Psoas muscle (tissue), 8 donors: ENCODE results near the gene MEP1B. TPM values are rescaled to one million over a fixed set of nuclear protein-coding genes. Genes with fewer than 3 reads are reported as not detected.

Source experiments
- ATAC-seq, 4 donors: fragments of 200-7000 bp; cut with Tn5 transposase; one replicate each; pipeline ENCODE4 v1.9.1; 2020; ENCODE audit warnings: moderate library complexity in 3 of 4, mild to moderate bottlenecking in 2 of 4
- DNase-seq, 2 donors: peaks; one replicate each; pipeline ENCODE4 v3.0.0-alpha.2; 2020
- H3K27ac ChIP-seq: fragments of 200-600 bp; one replicate; pipeline ENCODE4 v1.8.0; 2022
- H3K27me3 ChIP-seq, 3 donors: fragments of 200-600 bp in 1 of 3; one replicate each; pipeline versions ENCODE4 v1.6.1 to v1.8.0; 2013 to 2022; ENCODE audit warnings: low read length in 2 of 3, mild to moderate bottlenecking in 2 of 3, moderate library complexity in 1 of 3; ENCODE audit not compliant: insufficient read depth in 3 of 3
- H3K36me3 ChIP-seq, 2 donors: fragments of 200-600 bp in 1 of 2; one replicate each; pipeline versions ENCODE4 v1.6.1 to v1.8.0; 2013 to 2022; ENCODE audit warnings: low read depth in 1 of 2, mild to moderate bottlenecking in 1 of 2, moderate library complexity in 1 of 2; ENCODE audit not compliant: insufficient read depth in 1 of 2
- H3K4me1 ChIP-seq: fragments of 200-600 bp; one replicate; pipeline ENCODE4 v1.8.0; 2022
- H3K4me3 ChIP-seq: fragments of 200-600 bp; one replicate; pipeline ENCODE4 v1.8.0; 2022; ENCODE audit warnings: mild to moderate bottlenecking
- H3K9me3 ChIP-seq: fragments of 200-600 bp; one replicate; pipeline ENCODE4 v1.8.0; 2022
- WGBS, 3 donors: extraction: QIAGEN DNeasy Blood & Tissue Kit; methylation state at CpG; one replicate each; pipeline versions ENCODE4 v1.1.6 to v1.1.7; 2013; 5-methylcytosine and 5-hydroxymethylcytosine counted together
- intact Hi-C, 2 donors: fragments of 100-400 bp; cut with DNase I; formaldehyde crosslinking; loops; one replicate each; pipeline versions ENCODE4 v1.11.0 to v1.14.2; 2022
- long read RNA-seq, 2 donors: library from polyadenylated mRNA; unstranded; transcript quantifications; one replicate each; pipeline ENCODE4 v2.0.0, GENCODE V29; 2021
- polyA plus RNA-seq, 3 donors: library from polyadenylated mRNA; stranded (reverse); fragments of 200-250 nt; gene quantifications; one replicate each; pipeline ENCODE4 v1.2.3, GENCODE V29; 2013
- total RNA-seq, 4 donors: library from RNA; stranded (reverse); fragmentation: NEBNext Ultra II Directional in 2 of 4; extraction: Animal tissue kit (Norgen Biotek cat#: 25700) in 2 of 4; gene quantifications; one replicate each; pipeline versions ENCODE4 v1.2.1 to v1.2.4, GENCODE V29; 2021 to 2023
- TF ChIP-seq, protein P1 (sequence below): fragments of 200-600 bp; IDR thresholded peaks from one replicate; pipeline ENCODE4 v1.8.0; 2022; ENCODE audit warnings: antibody characterized with exemption
- donor health status: healthy with polysubstance abuse.
- donor health status: DM: no; HTN: no; CAD: no; lungs with moderate emphysema.
- donor health status: Bipolar disorder and iron deficiency.
- donor health status: healthy.
- donor health status: DM: yes; HTN: yes; CAD: no.
- donor health status: DM: no; HTN: no; CAD: no.
- donor health status: DM: no; HTN: no; CAD: no.
- donor health status: DM: yes; HTN: yes; CAD: no.

MEP1B gene
- under 1 TPM in 1 of 4 donors, not detected in 3; 0.38 TPM for total RNA-seq
- under 1 TPM in 1 of 3 donors, not detected in 2; 0.16 TPM for polyA plus RNA-seq
- long read RNA-seq, donor 1 = 0 reads
- long read RNA-seq, donor 2 = 0 reads

DNA sequence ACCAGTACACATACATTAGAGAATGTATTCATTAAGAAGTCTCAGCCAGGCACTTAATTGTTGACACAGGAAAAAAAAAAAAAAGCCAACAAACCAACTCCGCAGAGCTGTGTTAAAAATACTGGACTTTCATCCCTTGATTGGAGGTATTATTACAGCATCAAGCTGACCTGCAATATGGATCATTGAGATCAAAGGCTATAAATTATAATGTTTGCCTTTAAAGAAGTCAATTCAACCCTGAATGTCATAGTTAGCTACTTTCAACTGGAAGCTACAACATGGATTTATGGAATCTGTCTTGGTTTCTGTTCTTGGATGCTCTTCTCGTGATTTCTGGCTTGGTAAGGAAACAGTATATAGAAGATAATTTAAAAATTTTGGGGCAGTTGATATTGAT lies at the start of gene MEP1B:
Gene MEP1B, plus strand, starts transcription at position 250 of the 400 bp plus-strand sequence. Its CDS starts 32 bp downstream, at position 282.
- intact Hi-C loops = no loop called here
- no peaks in the 10 kb centered on the region for H3K36me3 ChIP-seq
- WGBS, 3 donors = 78 to 85% (median 79%) methylated on average over 2 of the region's 2 CpGs

DNA sequence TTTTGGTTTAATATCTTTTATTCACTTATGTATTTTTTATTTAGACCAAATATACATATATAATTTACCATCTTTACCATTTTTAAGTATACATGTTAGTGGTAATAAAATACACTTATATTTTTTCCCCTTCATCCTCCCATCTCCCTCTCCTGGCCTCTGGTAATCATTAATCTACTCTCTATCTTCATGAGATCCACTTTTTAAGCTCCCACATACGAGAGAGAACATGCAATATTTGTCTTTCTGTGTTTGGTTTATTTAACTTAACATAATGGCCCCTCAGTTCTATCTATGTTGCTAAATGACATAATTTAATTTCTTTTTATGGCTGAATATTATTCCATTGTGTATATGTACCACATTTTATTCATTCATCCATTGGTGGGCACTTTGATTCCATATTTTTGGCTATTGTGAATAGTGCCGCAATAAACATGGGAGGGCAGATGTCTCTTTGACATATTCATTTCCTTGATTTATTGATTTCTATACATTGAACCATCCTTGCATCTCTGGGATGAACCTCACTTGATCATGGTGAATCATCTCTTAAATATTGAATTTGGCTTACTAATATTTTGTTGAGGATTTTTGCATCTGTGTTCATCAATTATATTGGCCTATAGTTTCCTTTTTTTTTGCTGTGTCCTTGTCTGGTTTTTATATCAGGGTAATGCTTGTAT lies 41.5 kb upstream of the MEP1B start:
- no peaks in the 10 kb centered on the region for H3K4me1 ChIP-seq
- WGBS, 3 donors = 72 to 91% (median 73%) methylated on average over 2 of the region's 2 CpGs
- intact Hi-C loops = no loop called here
- H3K4me3 ChIP-seq = no peak overlapping the region
- H3K27ac ChIP-seq = no peak overlapping the region
- DNase-seq = no peak
- H3K9me3 ChIP-seq = no peaks in the 10 kb centered on the region
- no peak for ATAC-seq
- TF ChIP-seq, protein P1, sequence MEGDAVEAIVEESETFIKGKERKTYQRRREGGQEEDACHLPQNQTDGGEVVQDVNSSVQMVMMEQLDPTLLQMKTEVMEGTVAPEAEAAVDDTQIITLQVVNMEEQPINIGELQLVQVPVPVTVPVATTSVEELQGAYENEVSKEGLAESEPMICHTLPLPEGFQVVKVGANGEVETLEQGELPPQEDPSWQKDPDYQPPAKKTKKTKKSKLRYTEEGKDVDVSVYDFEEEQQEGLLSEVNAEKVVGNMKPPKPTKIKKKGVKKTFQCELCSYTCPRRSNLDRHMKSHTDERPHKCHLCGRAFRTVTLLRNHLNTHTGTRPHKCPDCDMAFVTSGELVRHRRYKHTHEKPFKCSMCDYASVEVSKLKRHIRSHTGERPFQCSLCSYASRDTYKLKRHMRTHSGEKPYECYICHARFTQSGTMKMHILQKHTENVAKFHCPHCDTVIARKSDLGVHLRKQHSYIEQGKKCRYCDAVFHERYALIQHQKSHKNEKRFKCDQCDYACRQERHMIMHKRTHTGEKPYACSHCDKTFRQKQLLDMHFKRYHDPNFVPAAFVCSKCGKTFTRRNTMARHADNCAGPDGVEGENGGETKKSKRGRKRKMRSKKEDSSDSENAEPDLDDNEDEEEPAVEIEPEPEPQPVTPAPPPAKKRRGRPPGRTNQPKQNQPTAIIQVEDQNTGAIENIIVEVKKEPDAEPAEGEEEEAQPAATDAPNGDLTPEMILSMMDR = no peak
- H3K27me3 ChIP-seq = no peaks in the 10 kb centered on the region
- H3K36me3 ChIP-seq = no peaks in the 10 kb centered on the region

More for the DNA sequence above, at the start of gene MEP1B:
- TF ChIP-seq, protein P1 = no peak
- Histone ChIP-seq H3K27ac (no peak within 1 kb of the TSS), H3K9me3 (no peaks in the 10 kb centered on the region), H3K27me3 (no peaks in the 10 kb centered on the region), H3K4me1 (no peaks in the 10 kb centered on the region), H3K4me3 (no peak within 1 kb of the TSS)
- no peak for ATAC-seq
- DNase-seq = no peak

DNA sequence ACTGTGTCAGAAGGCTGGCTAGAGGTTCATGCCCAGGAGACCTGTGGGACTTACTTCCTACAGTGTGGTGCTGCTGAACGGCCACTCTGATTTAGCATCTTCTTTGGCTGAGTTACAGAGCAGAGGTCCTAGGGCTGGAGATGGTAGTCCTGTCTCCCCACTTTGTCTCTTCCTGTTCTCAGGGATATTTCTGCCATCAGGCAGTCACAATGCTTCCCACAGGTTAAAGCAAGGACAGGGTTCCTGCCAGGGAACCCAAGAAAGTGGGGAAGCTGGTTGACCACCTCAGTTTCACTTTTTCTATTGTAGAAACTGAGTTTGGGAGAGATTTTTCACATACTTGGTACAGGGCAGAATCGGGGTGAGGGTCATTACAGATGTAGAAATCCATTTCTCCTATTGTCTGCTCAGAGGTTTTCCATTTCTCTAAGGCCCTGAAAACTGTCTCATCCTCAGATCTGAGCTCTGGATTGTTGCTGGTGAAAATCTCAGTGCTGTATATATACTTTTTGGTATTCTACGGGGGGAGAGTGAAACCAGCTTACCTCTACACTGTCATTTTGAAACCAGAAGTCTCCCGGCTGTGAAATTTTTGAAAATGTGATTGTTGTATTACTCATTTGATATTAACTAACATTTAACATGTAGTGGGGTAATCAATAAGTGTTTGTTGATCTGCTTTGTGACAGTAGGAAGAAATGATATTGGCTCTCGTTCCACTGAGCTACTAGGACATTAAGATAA lies 37.0 kb upstream of the MEP1B start:
- H3K36me3 ChIP-seq = no peaks in the 10 kb centered on the region
- H3K4me1 ChIP-seq = no peaks in the 10 kb centered on the region
- no peak overlapping the region for H3K4me3 ChIP-seq
- H3K9me3 ChIP-seq = no peaks in the 10 kb centered on the region
- ATAC-seq (no peak), DNase-seq (no peak)
- TF ChIP-seq, protein P1 = no peak
- intact Hi-C loops = loop anchor here in 1 of 2 donors (10.0 kb wide), 1 partner anchor 322 kb away; the partner anchor contains the start of gene GAREM1
- no peaks in the 10 kb centered on the region for H3K27me3 ChIP-seq
- 86 to 88% (median 88%) methylated on average over 5 of the region's 5 CpGs for WGBS, 3 donors
- H3K27ac ChIP-seq = no peak overlapping the region

DNA sequence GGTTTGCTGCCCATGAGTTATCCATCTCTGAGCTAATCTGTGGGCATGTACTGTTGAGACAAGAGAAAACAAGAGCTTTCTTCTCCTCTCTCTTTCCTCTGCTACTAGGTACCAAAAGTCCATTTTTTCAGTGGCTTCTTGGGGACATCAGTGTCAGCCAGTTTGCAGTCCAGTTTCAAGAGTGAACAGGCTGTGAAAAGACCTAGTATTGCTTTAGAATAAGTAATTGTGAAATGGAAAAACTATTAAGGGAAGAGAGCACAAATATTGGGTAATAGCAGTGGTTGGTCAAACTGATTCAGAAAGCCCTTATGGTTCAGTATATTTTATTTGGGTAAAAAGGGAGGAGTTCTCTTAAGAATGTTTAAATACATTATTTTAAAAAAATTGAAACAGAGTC lies 33.0 kb upstream of the MEP1B start:
- intact Hi-C loops = loop anchor here (1.0 to 10.0 kb wide), 2 partner anchors 318 to 395 kb away; partner anchors contain the start of gene GAREM1 (in 1 of the 2)
- Histone ChIP-seq H3K4me1 (peaks cover 6% of the 10 kb centered on the region), H3K36me3 (no peaks in the 10 kb centered on the region), H3K27me3 (no peaks in the 10 kb centered on the region), H3K27ac (no peak overlapping the region), H3K4me3 (no peak overlapping the region), H3K9me3 (no peaks in the 10 kb centered on the region)
- TF ChIP-seq, protein P1 = no peak
- ATAC-seq = no peak
- DNase-seq = no peak
